Peyer's patch (tissue), 4 donors: ENCODE measurements around the gene COPA.

Source experiments
- CTCF ChIP-seq, 6 experiments: fragments of 450-650 bp in 4 of 6; fragments of 200-600 bp in 2 of 6; sonication (generic) in 1 of 6; IDR thresholded peaks; one replicate each; pipeline ENCODE4 v1.5.1; 2017 to 2019; ENCODE audit warnings: antibody characterized with exemption in 6 of 6, mild to moderate bottlenecking in 3 of 6, moderate library complexity in 1 of 6
- POLR2A ChIP-seq, 2 donors: fragments of 450-650 bp; IDR thresholded peaks; one replicate each; pipeline ENCODE4 v1.5.1; 2017; ENCODE audit warnings: antibody characterized with exemption in 2 of 2, mild to moderate bottlenecking in 2 of 2, moderate library complexity in 2 of 2

- TF ChIP-seq CTCF (IDR thresholded peaks at IDR 0.05) (no peak), POLR2A (IDR thresholded peaks at IDR 0.05) (no peak)
Observed at GRCh38 chr1:160352555-160352954, 9.5 kb upstream of the COPA start.
